ENCODE measurements around the gene ARHGEF35.
"Not testable (repeated sequence)": the region's sequence is repeated elsewhere in the genome, so short reads cannot be mapped to it uniquely, and the experiment has no call there.

Gene ARHGEF35

DNA sequence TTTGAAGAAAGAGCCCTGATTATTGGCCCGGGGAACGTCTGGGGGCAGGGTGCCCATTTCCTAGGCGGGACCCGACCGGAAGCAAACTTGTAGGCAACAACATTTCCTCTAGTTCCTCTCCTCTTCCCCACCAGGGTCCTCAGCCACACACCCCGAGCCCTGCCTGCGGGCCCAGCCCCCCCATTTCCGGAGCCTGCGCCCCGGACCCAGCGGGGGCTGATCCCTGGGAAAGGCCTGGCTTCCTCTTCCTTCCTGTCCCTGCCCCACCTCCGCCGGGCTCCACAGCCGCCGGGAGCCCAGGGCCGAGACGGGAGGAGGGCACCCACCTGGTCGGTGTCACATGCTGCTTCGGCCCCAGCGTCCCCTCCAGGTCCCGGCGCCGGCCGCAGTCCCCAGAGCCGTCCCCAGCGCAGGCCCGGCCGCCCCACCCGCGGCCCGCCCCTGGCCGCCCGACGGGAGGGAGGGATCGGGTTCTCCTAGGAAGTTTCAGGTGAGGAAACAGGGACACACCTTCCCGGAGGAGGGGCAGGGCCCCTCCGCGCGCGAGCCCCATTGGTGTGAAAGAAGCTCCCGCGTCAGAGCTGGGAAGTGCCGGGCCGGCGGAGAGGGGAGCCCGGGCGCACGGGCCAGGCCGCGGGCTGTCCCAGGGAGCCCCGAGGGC is at the start of gene ARHGEF35:
Gene ARHGEF35, minus strand, starts transcription at position 622 of the 661 bp plus-strand sequence. CDS start 7,450 bp downstream, outside the sequence.
- DNase-seq: not testable (repeated sequence)

DNA sequence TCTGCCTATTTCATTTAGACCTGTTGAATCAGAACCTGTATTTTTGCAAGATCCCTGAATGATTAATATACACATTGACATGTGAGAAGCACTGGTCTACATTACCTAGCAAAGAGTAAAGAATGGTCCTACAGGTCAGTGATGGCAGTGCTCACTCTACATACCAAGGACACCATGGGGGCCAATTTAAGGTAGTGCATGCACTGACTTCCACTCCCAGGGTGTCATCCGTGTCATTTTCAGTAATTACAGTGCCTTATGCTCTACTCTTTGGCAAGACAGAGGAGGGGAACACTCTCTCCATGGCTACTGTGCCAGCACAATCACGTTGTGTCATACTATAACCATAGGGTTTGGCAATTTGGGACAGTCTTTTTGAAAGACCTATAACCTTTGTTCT is 49.7 kb upstream of the ARHGEF35 start:
- DNase-seq; intact Hi-C loops (cut with DNase I): not testable (repeated sequence)

More for the DNA sequence above, at the start of gene ARHGEF35:
- intact Hi-C loops (cut with DNase I): not testable (repeated sequence)

GRCh38 chr7:144239365-144239764 is 43.7 kb upstream of the ARHGEF35 start, which contains the start of gene OR2A42:
Gene OR2A42, minus strand, starts transcription at chr7:144239605. Its CDS starts 6,762 bp downstream, at chr7:144232843.
- intact Hi-C loops (cut with DNase I); DNase-seq: not testable (repeated sequence)

GRCh38 chr7:144238530-144239082 is 43.0 kb upstream of the ARHGEF35 start:
- intact Hi-C loops (cut with DNase I): not testable (repeated sequence)
- DNase-seq: peak in 2 of 10 donors; percentile 11 to 24

DNA sequence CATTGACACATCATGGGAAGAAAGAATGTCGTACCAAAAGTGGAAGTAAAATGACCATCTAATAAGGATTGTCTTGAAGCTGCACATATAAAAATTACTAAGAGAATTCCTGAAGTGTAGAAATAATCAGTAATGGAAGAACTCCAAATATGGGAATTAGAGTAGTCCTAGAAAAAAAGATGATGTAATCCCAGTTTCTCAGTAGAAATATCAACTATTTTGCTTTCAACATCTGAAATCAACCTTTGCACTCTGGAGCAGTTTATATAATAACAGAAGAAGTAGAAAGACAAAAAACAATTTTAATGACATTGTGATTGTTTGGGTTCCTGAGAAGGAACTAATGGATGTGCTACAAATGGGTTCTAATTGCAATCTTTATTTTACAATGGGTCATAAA is 37.4 kb upstream of the ARHGEF35 start:
- DNase-seq; intact Hi-C loops (cut with DNase I): not testable (repeated sequence)

DNA sequence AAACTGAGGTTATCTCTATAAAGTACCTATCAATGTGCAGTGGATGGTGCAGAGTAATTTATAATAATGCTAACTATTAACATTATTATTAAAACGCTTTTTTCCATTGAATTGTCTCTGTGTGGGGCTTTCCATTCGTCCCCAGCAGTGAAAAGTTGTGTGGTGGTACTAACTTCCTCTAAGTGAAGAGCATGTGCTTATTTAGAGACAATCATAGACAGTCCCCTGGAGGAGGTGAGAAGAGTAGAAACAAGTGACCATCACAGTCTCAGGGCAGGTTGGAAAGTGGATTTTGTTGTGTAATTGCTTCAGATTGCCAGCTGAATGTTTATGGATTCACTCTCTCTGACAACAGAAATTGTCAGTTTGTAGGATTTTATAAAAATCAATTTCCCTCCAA is 35.4 kb upstream of the ARHGEF35 start:
- DNase-seq; intact Hi-C loops (cut with DNase I): not testable (repeated sequence)

GRCh38 chr7:144228810-144229209 is 33.2 kb upstream of the ARHGEF35 start:
- intact Hi-C loops (cut with DNase I): not testable (repeated sequence)
- DNase-seq: peak in 1 of 10 donors; percentile 60

DNA sequence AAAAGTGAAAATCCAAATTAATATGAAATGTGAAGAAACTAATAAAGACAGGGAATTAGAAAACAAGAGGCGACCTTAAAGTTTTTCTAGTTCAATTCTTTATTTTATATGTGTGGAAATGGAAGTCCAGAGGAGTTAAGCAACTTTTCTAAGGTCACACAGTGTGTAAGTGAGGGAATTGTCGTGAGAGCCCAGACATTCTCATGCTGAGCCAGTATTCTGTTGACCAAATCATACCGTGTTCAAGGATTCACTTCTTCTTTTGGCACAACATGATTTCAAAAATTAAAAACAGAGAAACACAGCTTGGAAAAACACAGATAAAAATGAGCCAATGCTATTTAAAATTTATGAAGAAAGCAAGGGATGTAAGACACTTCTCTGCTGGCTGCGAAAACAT is 31.2 kb upstream of the ARHGEF35 start:
- DNase-seq: peak in 1 of 10 donors; percentile 3
- intact Hi-C loops (cut with DNase I): not testable (repeated sequence)

DNA sequence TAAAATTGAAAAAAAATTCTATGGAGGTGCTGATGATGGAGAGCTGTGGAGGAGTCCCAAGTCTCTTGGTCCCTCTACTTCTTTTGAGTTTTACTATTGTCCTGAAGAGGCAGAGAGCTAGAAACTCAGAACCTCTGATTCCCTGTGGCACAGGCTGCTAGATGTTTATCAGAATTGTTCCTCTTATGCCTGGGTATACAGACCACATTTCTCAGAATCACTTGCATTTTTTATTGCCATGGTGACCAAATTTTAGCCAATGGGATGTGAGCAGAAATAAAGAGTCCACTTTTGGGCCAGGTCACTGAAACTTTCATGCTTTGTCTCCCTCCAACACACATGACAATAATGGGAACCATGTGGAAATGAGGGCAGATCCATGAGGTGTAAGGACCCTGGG is 28.0 kb upstream of the ARHGEF35 start:
- intact Hi-C loops (cut with DNase I); DNase-seq: not testable (repeated sequence)

- DNase-seq: not testable (repeated sequence)
These were observed 24.9 kb upstream of the ARHGEF35 start for GRCh38 chr7:144220531-144220930.

DNA sequence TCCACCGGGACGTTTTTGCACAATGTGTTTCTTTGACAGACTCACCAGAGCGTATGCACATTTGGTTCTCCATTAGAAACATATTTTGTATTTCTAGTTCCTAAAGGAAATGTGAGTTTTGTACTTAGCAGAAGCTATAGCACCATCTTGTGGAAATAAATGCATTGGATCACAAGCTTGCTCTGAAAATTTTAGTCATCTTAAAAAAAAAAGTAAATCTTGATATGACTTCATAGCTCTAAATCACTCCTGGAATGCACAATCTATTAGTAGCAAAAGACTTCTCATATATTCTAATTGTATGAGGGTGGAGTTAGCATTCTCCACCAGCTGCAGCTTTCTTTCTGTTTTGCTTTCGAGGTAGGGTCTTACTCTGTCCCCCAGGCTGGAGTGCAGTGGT is 23.5 kb upstream of the ARHGEF35 start:
- intact Hi-C loops (cut with DNase I); DNase-seq: not testable (repeated sequence)

More at GRCh38 chr7:144220531-144220930, 24.9 kb upstream of the ARHGEF35 start:
- intact Hi-C loops (cut with DNase I): not testable (repeated sequence)

GRCh38 chr7:144218581-144218980 is 22.9 kb upstream of the ARHGEF35 start:
- peak in 2 of 10 donors; percentile 17 to 31 for DNase-seq

DNA sequence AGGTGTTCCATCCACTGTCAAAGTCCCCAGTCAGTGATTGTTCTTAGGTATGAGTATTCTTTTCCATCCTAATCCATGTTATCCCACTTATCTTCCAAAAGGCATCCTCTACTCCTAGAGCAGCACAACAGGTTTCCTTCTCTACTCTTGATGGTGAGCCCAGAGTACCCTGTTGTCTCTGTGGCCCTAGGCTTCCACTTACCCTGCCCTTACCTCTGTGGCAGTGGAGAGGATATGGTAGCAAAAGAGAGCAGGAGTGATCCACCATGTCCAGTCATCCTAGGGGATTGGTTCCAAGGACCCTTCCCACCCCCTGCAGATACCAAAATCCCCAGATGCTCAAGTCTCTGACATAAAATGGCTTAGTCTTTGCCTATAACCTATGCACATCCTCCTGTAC is 21.6 kb upstream of the ARHGEF35 start:
- intact Hi-C loops (cut with DNase I): not testable (repeated sequence)
- peak in 1 of 10 donors; percentile 7 for DNase-seq

More at GRCh38 chr7:144218581-144218980, 22.9 kb upstream of the ARHGEF35 start:
- intact Hi-C loops (cut with DNase I): not testable (repeated sequence)

GRCh38 chr7:144205306-144205705 is 9.7 kb upstream of the ARHGEF35 start:
- DNase-seq; intact Hi-C loops (cut with DNase I): not testable (repeated sequence)

DNA sequence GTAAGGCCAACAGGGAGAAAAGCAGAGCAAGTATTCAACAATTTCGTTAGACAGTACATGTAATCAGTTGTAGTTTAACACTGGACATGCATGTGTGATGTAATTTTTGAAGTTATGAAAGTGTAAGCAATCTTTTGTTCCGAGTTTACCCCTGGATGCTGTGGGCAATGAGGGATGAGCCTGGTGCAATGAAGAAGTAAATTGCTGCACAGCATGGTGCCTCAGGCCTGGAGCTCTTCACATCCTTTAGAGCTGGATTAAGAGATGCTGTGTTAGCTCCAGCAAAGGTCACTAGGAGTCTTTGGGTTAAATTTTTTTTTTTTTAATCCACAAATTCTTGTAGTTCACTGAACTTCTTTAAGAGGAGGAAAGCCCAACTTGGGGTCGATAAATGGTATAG is 7.5 kb upstream of the ARHGEF35 start:
- intact Hi-C loops (cut with DNase I); DNase-seq: not testable (repeated sequence)

- DNase-seq; intact Hi-C loops (cut with DNase I): not testable (repeated sequence)
These were observed 6.3 kb upstream of the ARHGEF35 start for GRCh38 chr7:144201978-144202377.

DNA sequence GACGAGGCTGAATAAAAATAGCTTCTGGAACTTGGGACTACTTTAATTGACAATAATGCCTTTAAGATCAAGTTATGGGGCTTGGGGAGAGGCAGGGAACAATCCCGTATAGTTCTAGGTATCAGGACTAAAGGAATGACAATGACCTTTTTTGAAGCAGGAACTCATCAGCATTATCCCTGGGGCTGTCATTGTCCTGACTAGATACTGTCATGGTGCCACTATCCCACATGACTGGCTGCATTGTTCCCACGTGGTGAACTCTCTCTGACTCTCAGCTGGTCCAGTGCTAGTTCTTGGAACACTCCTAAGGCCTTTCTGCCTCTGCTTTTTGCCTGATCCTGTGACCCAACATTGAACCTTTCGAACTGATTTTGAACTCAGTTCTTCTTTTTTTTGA is 3.3 kb upstream of the ARHGEF35 start:
- intact Hi-C loops (cut with DNase I): not testable (repeated sequence)

GRCh38 chr7:144194453-144194852 is 1.2 kb downstream of the ARHGEF35 start:
- DNase-seq; intact Hi-C loops (cut with DNase I): not testable (repeated sequence)

More for the DNA sequence above, 3.3 kb upstream of the ARHGEF35 start:
- DNase-seq: not testable (repeated sequence)

DNA sequence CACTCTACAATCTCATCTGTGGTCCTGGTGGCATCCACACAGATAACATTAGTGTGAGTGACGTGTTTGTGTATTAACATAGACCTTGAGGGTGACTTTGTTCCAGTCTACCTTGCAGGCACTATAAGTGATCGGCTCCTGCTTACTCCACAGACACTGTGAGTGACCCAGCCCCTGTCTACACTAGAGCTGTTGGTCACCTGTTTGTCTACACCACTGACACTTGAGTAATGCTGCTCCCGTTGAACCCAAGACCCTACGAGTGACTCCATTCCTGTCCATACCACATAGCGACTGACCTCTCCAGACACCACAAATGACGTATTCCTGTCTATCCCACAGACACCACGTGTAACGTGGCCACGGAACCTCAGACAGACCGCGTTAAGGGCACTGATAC is 1.9 kb downstream of the ARHGEF35 start:
- DNase-seq; intact Hi-C loops (cut with DNase I): not testable (repeated sequence)

DNA sequence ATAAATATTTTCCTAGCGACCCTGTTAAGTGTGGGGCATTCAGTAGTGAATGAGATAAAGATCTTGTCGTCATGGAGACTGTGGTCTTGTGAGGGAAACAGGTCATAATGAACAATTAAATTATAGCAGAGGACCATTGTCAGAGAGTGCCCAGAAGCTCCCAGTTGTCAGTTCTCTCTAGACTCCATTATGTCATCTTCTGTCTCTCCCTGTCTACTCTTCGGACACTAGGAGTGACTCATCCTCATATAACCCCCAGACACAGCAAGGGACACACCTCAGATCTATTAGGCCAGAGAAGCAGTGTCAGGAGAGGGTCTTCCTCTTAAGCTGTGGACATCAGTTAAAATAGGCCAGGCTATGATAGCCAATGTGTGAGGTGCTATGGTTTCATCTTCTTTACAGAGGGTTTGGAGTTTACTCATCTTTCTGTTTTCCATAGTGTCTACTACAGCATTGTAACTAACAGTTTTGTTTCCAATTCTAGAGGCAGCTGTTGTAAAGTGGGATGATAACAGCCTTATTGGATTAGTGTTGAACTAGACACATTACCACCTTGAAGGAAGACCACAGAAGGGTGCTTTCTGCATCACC is 7.0 kb downstream of the ARHGEF35 start:
- DNase-seq; intact Hi-C loops (cut with DNase I): not testable (repeated sequence)

GRCh38 chr7:144187848-144188247 is 7.8 kb downstream of the ARHGEF35 start:
- DNase-seq; intact Hi-C loops (cut with DNase I): not testable (repeated sequence)
